Left lung (tissue), 10 donors: Measurements from ENCODE around the gene FOSB. TPM values are rescaled to one million over a fixed set of nuclear protein-coding genes. Genes with fewer than 3 reads are reported as not detected.

Source experiments
- ATAC-seq: fragments of 200-7000 bp; cut with Tn5 transposase; one replicate; pipeline ENCODE4 v1.9.1; 2020; ENCODE audit warnings: moderate library complexity
- DNase-seq, 4 donors: peaks; one replicate each; pipeline ENCODE4 v3.0.0-alpha.2; 2013 to 2020
- H3K27ac ChIP-seq, 2 donors: fragments of 200-600 bp; sonication (generic) in 1 of 2; one replicate each; pipeline versions ENCODE4 v1.5.0 to v1.8.0; 2020 to 2021
- H3K27me3 ChIP-seq, 2 donors: fragments of 200-600 bp; sonication (generic) in 1 of 2; one replicate each; pipeline versions ENCODE4 v1.5.0 to v1.8.0; 2020 to 2021
- H3K36me3 ChIP-seq, 2 donors: fragments of 200-600 bp; sonication (generic) in 1 of 2; one replicate each; pipeline versions ENCODE4 v1.5.0 to v1.8.0; 2020 to 2021
- H3K4me1 ChIP-seq, 2 donors: fragments of 200-600 bp; one replicate each; pipeline ENCODE4 v1.8.0; 2021
- H3K4me3 ChIP-seq, 2 donors: fragments of 200-600 bp; sonication (generic) in 1 of 2; one replicate each; pipeline versions ENCODE4 v1.5.0 to v1.8.0; 2020 to 2021; ENCODE audit warnings: mild to moderate bottlenecking in 1 of 2
- H3K9me3 ChIP-seq, 2 donors: fragments of 200-600 bp; sonication (generic) in 1 of 2; one replicate each; pipeline versions ENCODE4 v1.5.0 to v1.8.0; 2020 to 2021
- CTCF ChIP-seq, 2 donors: fragments of 200-600 bp; sonication (generic) in 1 of 2; IDR thresholded peaks; one replicate each; pipeline versions ENCODE4 v1.5.0 to v1.8.0; 2021; ENCODE audit warnings: antibody characterized with exemption in 2 of 2
- intact Hi-C, 2 donors: fragments of 100-400 bp; cut with DNase I; formaldehyde crosslinking; loops; one replicate each; pipeline versions ENCODE4 v1.11.2 to v1.14.2; 2022
- polyA plus RNA-seq, 6 donors: library from polyadenylated mRNA; unstranded; fragments of 120-200 nt; gene quantifications; one replicate each; pipeline ENCODE4 v1.2.1, GENCODE V29; 2013; ENCODE audit not compliant: insufficient read length in 6 of 6
- total RNA-seq, 2 donors: library from RNA; stranded (reverse); fragmentation: NEBNext Ultra II Directional; extraction: Animal tissue kit (Norgen Biotek cat#: 25700); gene quantifications; one replicate each; pipeline ENCODE4 v1.2.1, GENCODE V29; 2021
- donor health status: DM: no; HTN: yes; CAD: no.
- donor health status: DM: no; HTN: no; CAD: no.

Gene FOSB
- total and polyA plus RNA-seq, 8 donors = 5.7 to 766 (median 126) TPM

- Histone ChIP-seq H3K27ac (peak overlapping the region in 1 of 2 donors; percentile 98), H3K4me1 (peaks cover 29 to 69% of the 10 kb centered on the region in 2 donors), H3K9me3 (no peaks in the 10 kb centered on the region), H3K27me3 (no peaks in the 10 kb centered on the region), H3K4me3 (peak overlapping the region in 1 of 2 donors; percentile 100), H3K36me3 (peaks cover 0 to 15% of the 10 kb centered on the region in 2 donors)
- no peak for TF ChIP-seq CTCF (IDR thresholded peaks at IDR 0.05)
- intact Hi-C loops = no loop called here
- no peak for ATAC-seq
- no peak for DNase-seq
Observed at GRCh38 chr19:45511074-45511473, 43.3 kb downstream of the FOSB start.

- DNase-seq (no peak), ATAC-seq (no peak)
- peak overlapping the region in 1 of 2 donors; percentile 28 for H3K4me3 ChIP-seq
- intact Hi-C loops = no loop called here
- H3K4me1 ChIP-seq = peaks cover 29 to 83% of the 10 kb centered on the region in 2 donors
- H3K27me3 ChIP-seq = no peaks in the 10 kb centered on the region
- H3K27ac ChIP-seq = peak overlapping the region in 1 of 2 donors; percentile 94
- no peaks in the 10 kb centered on the region for H3K9me3 ChIP-seq
- H3K36me3 ChIP-seq = peaks cover 0 to 28% of the 10 kb centered on the region in 2 donors
- TF ChIP-seq CTCF (IDR thresholded peaks at IDR 0.05) = no peak
Observed at GRCh38 chr19:45512881-45513483, 45.2 kb downstream of the FOSB start.

- intact Hi-C loops = no loop called here
Observed at GRCh38 chr19:45514376-45515051, 46.7 kb downstream of the FOSB start.

GRCh38 chr19:45515081-45515624 lies 47.4 kb downstream of the FOSB start:
- TF ChIP-seq CTCF (IDR thresholded peaks at IDR 0.05) = no peak
- Histone ChIP-seq H3K27ac (peak overlapping the region; percentile 73 to 94), H3K27me3 (no peaks in the 10 kb centered on the region), H3K36me3 (peaks cover 0 to 48% of the 10 kb centered on the region in 2 donors), H3K9me3 (no peaks in the 10 kb centered on the region), H3K4me3 (peak overlapping the region in 1 of 2 donors; percentile 28), H3K4me1 (peaks cover 22 to 77% of the 10 kb centered on the region in 2 donors)
- peak in 2 of 4 donors; percentile 83 to 87 for DNase-seq
- peak; percentile 60 for ATAC-seq
- intact Hi-C loops = no loop called here

More at GRCh38 chr19:45514376-45515051, 46.7 kb downstream of the FOSB start:
- Histone ChIP-seq H3K27me3 (no peaks in the 10 kb centered on the region), H3K27ac (peak overlapping the region; percentile 73 to 94), H3K36me3 (peaks cover 0 to 43% of the 10 kb centered on the region in 2 donors), H3K4me3 (peak overlapping the region in 1 of 2 donors; percentile 28), H3K9me3 (no peaks in the 10 kb centered on the region), H3K4me1 (peaks cover 27 to 81% of the 10 kb centered on the region in 2 donors)
- DNase-seq (peak in 2 of 4 donors; percentile 72 to 90), ATAC-seq (peak; percentile 85)
- no peak for TF ChIP-seq CTCF (IDR thresholded peaks at IDR 0.05)
